A673 (cell line): Measurements from ENCODE around the gene CPAMD8. TPM values are rescaled to one million over a fixed set of nuclear protein-coding genes. Genes with fewer than 3 reads are reported as not detected.

Experiments used
- BruUV-seq: library from RNA; stranded (reverse); fragments of 400-500 nt; replicated peaks from 2 replicates; lab custom pipeline; 2021; lab: Mats Ljungman, UMichigan
- CTCF ChIA-PET: fragments of 300-600 bp; sonication (Branson Sonifier 250); formaldehyde crosslinking; loops from one replicate; lab custom pipeline; 2022; ENCODE audit warnings: antibody characterized with exemption; lab: Charles Lee
- POLR2A ChIA-PET: fragments of 300-600 bp; sonication (Branson Sonifier 250); formaldehyde crosslinking; loops from one replicate; lab custom pipeline; 2022; ENCODE audit warnings: antibody characterized with exemption; ENCODE audit not compliant: low non-redundant PET; lab: Charles Lee
- DNase-seq: peaks from one replicate; pipeline ENCODE4 v3.0.0-alpha.2; 2015; ENCODE audit warnings: low spot score
- H3K27ac ChIP-seq: fragments of 200-600 bp; sonication (generic); 2 replicates; pipeline ENCODE4 v1.5.1; 2016; ENCODE audit warnings: mixed run types, low read depth, mild to moderate bottlenecking, mixed read lengths, antibody characterized with exemption, low read length; ENCODE audit not compliant: poor library complexity, severe bottlenecking
- H3K27me3 ChIP-seq: fragments of 200-600 bp; sonication (generic); replicated peaks from 2 replicates; pipeline ENCODE4 v1.6.1; 2017; ENCODE audit warnings: mixed run types, low read depth, mild to moderate bottlenecking, mixed read lengths, antibody characterized with exemption, low read length; ENCODE audit not compliant: insufficient read depth, poor library complexity
- H3K36me3 ChIP-seq: fragments of 200-600 bp; sonication (generic); 2 replicates; pipeline ENCODE4 v1.6.1; 2016; ENCODE audit warnings: mixed run types, mild to moderate bottlenecking, mixed read lengths, antibody characterized with exemption, low read length; ENCODE audit not compliant: insufficient read depth, poor library complexity, severe bottlenecking
- H3K4me1 ChIP-seq: fragments of 200-600 bp; sonication (generic); 2 replicates; pipeline ENCODE4 v1.6.1; 2017; ENCODE audit warnings: mixed run types, mild to moderate bottlenecking, mixed read lengths, antibody characterized with exemption, low read length; ENCODE audit not compliant: insufficient read depth, poor library complexity, severe bottlenecking
- H3K4me3 ChIP-seq: fragments of 200-600 bp; sonication (generic); 2 replicates; pipeline ENCODE4 v1.5.1; 2016; ENCODE audit warnings: low read depth, mixed run types, mild to moderate bottlenecking, mixed read lengths, low read length; ENCODE audit not compliant: poor library complexity, severe bottlenecking
- H3K9me3 ChIP-seq: fragments of 200-600 bp; sonication (generic); 2 replicates; pipeline ENCODE4 v1.6.1; 2016; ENCODE audit warnings: mixed run types, low read depth, mild to moderate bottlenecking, mixed read lengths, antibody characterized with exemption, low read length; ENCODE audit not compliant: poor library complexity, severe bottlenecking
- CTCF ChIP-seq: fragments of 300-800, 200-600 bp; sonication (generic); conservative IDR thresholded peaks from 2 replicates; pipeline ENCODE4 v1.5.1; 2017; ENCODE audit warnings: low read depth, mild to moderate bottlenecking, antibody characterized with exemption, low read length, moderate library complexity, mixed read lengths
- EZH2 ChIP-seq: fragments of 200-600 bp; sonication (generic); IDR thresholded peaks from 2 replicates; pipeline ENCODE4 v1.6.1; 2017; ENCODE audit warnings: borderline replicate concordance, low read depth, mild to moderate bottlenecking, mixed read lengths, antibody characterized with exemption, low read length; ENCODE audit not compliant: poor library complexity, severe bottlenecking
- intact Hi-C: fragments of 100-400 bp; cut with micrococcal nuclease; formaldehyde crosslinking; loops from one replicate; pipeline ENCODE4 v1.10.0; 2022; ENCODE audit not compliant: unreplicated experiment
- total RNA-seq: library from RNA; stranded (reverse); gene quantifications from 2 replicates; pipeline ENCODE4 v1.2.3, GENCODE V29; 2021

CPAMD8 gene
- total RNA-seq, 1 experiment from 2014 or later = 0.82 TPM

- Histone ChIP-seq H3K9me3 (peaks cover 21% of the 10 kb centered on the region), H3K4me1 (no peaks in the 10 kb centered on the region), H3K4me3 (no peak overlapping the region), H3K36me3 (peaks cover 29% of the 10 kb centered on the region), H3K27me3 (no peaks in the 10 kb centered on the region), H3K27ac (no peak overlapping the region)
- BruUV-seq = no TSS peak
- CTCF ChIA-PET = no interaction called here
- no peak for DNase-seq
- TF ChIP-seq CTCF (no peak), EZH2 (no peak)
- POLR2A ChIA-PET = interaction anchor here (0.7 kb wide), 1 partner anchor 407 kb away, joined by 3 read pairs; no protein-coding TSS in a partner anchor
- intact Hi-C loops = no loop called here
Observed at GRCh38 chr19:16882146-16882545, 144.5 kb downstream of the CPAMD8 start.

- ChIA-PET CTCF (no interaction called here), POLR2A (no interaction called here)
- H3K4me1 ChIP-seq = no peaks in the 10 kb centered on the region
- DNase-seq = no peak
- no peaks in the 10 kb centered on the region for H3K27me3 ChIP-seq
- peaks cover 21% of the 10 kb centered on the region for H3K9me3 ChIP-seq
- no peak overlapping the region for H3K4me3 ChIP-seq
- BruUV-seq = no TSS peak
- no peak overlapping the region for H3K27ac ChIP-seq
- H3K36me3 ChIP-seq = peaks cover 34% of the 10 kb centered on the region
- intact Hi-C loops = no loop called here
- no peak for TF ChIP-seq CTCF
- no peak for TF ChIP-seq EZH2
Observed at GRCh38 chr19:16880884-16881554, 145.6 kb downstream of the CPAMD8 start.

- ChIA-PET POLR2A (no interaction called here), CTCF (no interaction called here)
- Histone ChIP-seq H3K9me3 (peaks cover 19% of the 10 kb centered on the region), H3K4me1 (no peaks in the 10 kb centered on the region), H3K4me3 (no peak overlapping the region), H3K27me3 (no peaks in the 10 kb centered on the region), H3K27ac (no peak overlapping the region), H3K36me3 (peaks cover 39% of the 10 kb centered on the region)
- TF ChIP-seq CTCF = no peak
- TF ChIP-seq EZH2 = no peak
- intact Hi-C loops = no loop called here
- DNase-seq = no peak
- no TSS peak for BruUV-seq
Observed at GRCh38 chr19:16878181-16878965, 148.2 kb downstream of the CPAMD8 start.
